HepG2 (cell line): Measurements from ENCODE around the gene ELN. TPM values are rescaled to one million over a fixed set of nuclear protein-coding genes. Genes with fewer than 3 reads are reported as not detected.

Experiments used
- ATAC-seq: fragments of 200-7000 bp; cut with Tn5 transposase; 3 replicates; pipeline ENCODE4 v1.9.1; 2020; ENCODE audit warnings: mild to moderate bottlenecking, moderate library complexity
- BruUV-seq: library from RNA; stranded (reverse); fragments of 400-500 nt; replicated peaks from 2 replicates; lab custom pipeline; 2021; lab: Mats Ljungman, UMichigan
- CTCF ChIA-PET: fragments of 300-600 bp; formaldehyde crosslinking; extraction: SDS; loops from one replicate; lab custom pipeline; 2021; ENCODE audit warnings: low total read pairs, inconsistent platforms, low intra/inter-chr PET ratio; lab: Yijun Ruan, JAX
- POLR2A ChIA-PET: fragments of 350-600 bp; sonication (Branson Sonifier 250); formaldehyde crosslinking; loops from one replicate; lab custom pipeline; 2020; ENCODE audit warnings: antibody characterized with exemption, inconsistent platforms; lab: Yijun Ruan, JAX
- DNase-seq: peaks from one replicate; pipeline ENCODE4 v3.0.0-alpha.2; 2015; ENCODE audit warnings: low spot score
- FAIRE-seq: peaks from 3 replicates; lab custom pipeline; 2011; peaks lifted over from hg19 to GRCh38; lab: Jason Lieb, UNC
- H2AFZ ChIP-seq: one replicate; pipeline ENCODE4 v1.6.1; 2011; ENCODE audit warnings: low read length, inconsistent platforms
- H3K27ac ChIP-seq: fragments of 300-600 bp; 3 replicates; pipeline ENCODE4 v1.8.0; 2011; ENCODE audit warnings: mixed run types, mild to moderate bottlenecking, mixed read lengths, low read length, inconsistent platforms; ENCODE audit not compliant: insufficient read depth; ENCODE audit errors: extremely low read length
- H3K27me3 ChIP-seq, 2 experiments: fragments of 200-600 bp in 1 of 2; 2 replicates in 1 of 2; 3 replicates in 1 of 2; pipeline versions ENCODE4 v1.6.0 to v1.8.0; 2011; ENCODE audit warnings: low read length in 2 of 2, mild to moderate bottlenecking in 2 of 2, moderate library complexity in 2 of 2, inconsistent platforms in 1 of 2; ENCODE audit not compliant: insufficient read depth in 2 of 2, control insufficient read depth in 1 of 2
- H3K36me3 ChIP-seq, 2 experiments: fragments of 200-600 bp in 1 of 2; replicated peaks in 1 of 2; 2 replicates in 1 of 2; 3 replicates in 1 of 2; pipeline versions ENCODE4 v1.5.1 to v1.8.0; 2011; ENCODE audit warnings: low read length in 2 of 2, inconsistent platforms in 1 of 2; ENCODE audit not compliant: insufficient read depth in 2 of 2, control insufficient read depth in 1 of 2
- H3K4me1 ChIP-seq: 2 replicates; pipeline ENCODE4 v1.5.1; 2012; ENCODE audit warnings: low read length, inconsistent platforms; ENCODE audit not compliant: insufficient read depth
- H3K4me2 ChIP-seq: 2 replicates; pipeline ENCODE4 v1.6.0; 2011; ENCODE audit warnings: low read depth, low read length, inconsistent platforms
- H3K4me3 ChIP-seq, 3 experiments: fragments of 200-600 bp in 1 of 3; sonication (generic), shearing (Covaris generic) in 1 of 3; replicated peaks in 1 of 3; 2 replicates each; pipeline ENCODE4 v1.5.1; 2011 to 2016; ENCODE audit warnings: low read length in 3 of 3, inconsistent platforms in 2 of 3, low read depth in 2 of 3, mild to moderate bottlenecking in 2 of 3, control low read depth in 1 of 3, mixed read lengths in 1 of 3; ENCODE audit not compliant: insufficient read depth in 1 of 3
- H3K79me2 ChIP-seq: one replicate; pipeline ENCODE4 v1.6.1; 2011; ENCODE audit warnings: low read length, inconsistent platforms; ENCODE audit not compliant: insufficient read depth
- H3K9ac ChIP-seq: 2 replicates; pipeline ENCODE4 v1.6.0; 2011; ENCODE audit warnings: mild to moderate bottlenecking, low read depth, low read length, inconsistent platforms; ENCODE audit not compliant: insufficient read depth
- H3K9me3 ChIP-seq: 2 replicates; pipeline ENCODE4 v1.5.1; 2012; ENCODE audit warnings: mild to moderate bottlenecking, low read length
- H4K20me1 ChIP-seq: 2 replicates; pipeline ENCODE4 v1.6.0; 2011; ENCODE audit warnings: inconsistent platforms, mild to moderate bottlenecking, low read length, moderate library complexity; ENCODE audit not compliant: insufficient read depth
- KAT2B ChIP-seq: fragments of 150-350 bp; IDR thresholded peaks from 2 replicates; pipeline ENCODE4 v1.6.1; 2014; ENCODE audit warnings: low read depth, low read length, borderline replicate concordance
- KLF16 ChIP-seq, 2 experiments: sonication (generic) in 1 of 2; formaldehyde crosslinking in 1 of 2; IDR thresholded peaks; 2 replicates each; pipeline versions ENCODE4 v1.6.1 to v1.8.0; 2016 to 2023; ENCODE audit warnings: missing genetic modification reagents in 2 of 2, missing compliant biosample characterization in 1 of 2
- NPAS2 ChIP-seq: sonication (generic); formaldehyde crosslinking; IDR thresholded peaks from 2 replicates; pipeline ENCODE4 v1.8.0; 2022; ENCODE audit warnings: mild to moderate bottlenecking, missing genetic modification reagents, borderline replicate concordance
- ZNF225 ChIP-seq: sonication (generic); formaldehyde crosslinking; IDR thresholded peaks from 2 replicates; pipeline ENCODE4 v1.4.0; 2020; ENCODE audit warnings: mild to moderate bottlenecking, missing genetic modification reagents
- ZNF75D ChIP-seq: sonication (generic); formaldehyde crosslinking; IDR thresholded peaks from 2 replicates; pipeline ENCODE4 v1.8.1; 2023; ENCODE audit warnings: missing genetic modification reagents, mild to moderate bottlenecking, borderline replicate concordance
- ZZZ3 ChIP-seq: sonication (generic); formaldehyde crosslinking; IDR thresholded peaks from 2 replicates; pipeline ENCODE4 v1.4.0; 2020; ENCODE audit warnings: missing genetic modification reagents, mild to moderate bottlenecking, borderline replicate concordance
- WGBS: methylation state at CpG from one replicate; pipeline ENCODE4 v1.1.6; 2017; ENCODE audit warnings: low lambda C conversion rate; 5-methylcytosine and 5-hydroxymethylcytosine counted together
- in situ Hi-C: cut with HindIII; loops from 2 replicates; pipeline ENCODE4 v1.10.0; 2017; ENCODE audit warnings: low pct_unique_long_range_greater_than_20kb; ENCODE audit not compliant: extremely low pct_ligation_motif_present
- intact Hi-C: fragments of 100-400 bp; cut with micrococcal nuclease; formaldehyde crosslinking; loops from one replicate; pipeline ENCODE4 v1.10.0; 2022; ENCODE audit not compliant: unreplicated experiment
- polyA plus RNA-seq, 8 experiments: library from polyadenylated mRNA; depleted of rRNA in 3 of 8; stranded (reverse) in 7 of 8; unstranded in 1 of 8; fragments of >200 nt; fragmentation: Illumina TruSeq in 4 of 8; extraction: Trizol in 4 of 8; gene quantifications; 2 replicates each; pipeline versions ENCODE4 v1.2.1 to v1.2.3, GENCODE V29; 2011 to 2016; ENCODE audit warnings: low read depth in 4 of 8, missing spikeins in 1 of 8, mixed read lengths in 1 of 8; ENCODE audit not compliant: insufficient read depth in 1 of 8
- total RNA-seq, 5 experiments: library from RNA; depleted of rRNA; stranded (reverse); fragments of >200 nt; fragmentation: Illumina TruSeq; extraction: Trizol; gene quantifications; 2 replicates each; pipeline ENCODE4 v1.2.3, GENCODE V29; 2016; ENCODE audit warnings: low read depth in 1 of 5
- TF ChIP-seq, protein P1 (sequence below): sonication (generic); formaldehyde crosslinking; IDR thresholded peaks from 2 replicates; pipeline ENCODE4 v1.8.1; 2023; ENCODE audit warnings: missing genetic modification reagents, inconsistent platforms, borderline replicate concordance

The ELN gene
- total and polyA plus RNA-seq, 2 of the 13 experiments (the other 11 are each of a cell fraction or from before 2014, with no cell fraction given): 0.15 to 0.37 TPM

DNA sequence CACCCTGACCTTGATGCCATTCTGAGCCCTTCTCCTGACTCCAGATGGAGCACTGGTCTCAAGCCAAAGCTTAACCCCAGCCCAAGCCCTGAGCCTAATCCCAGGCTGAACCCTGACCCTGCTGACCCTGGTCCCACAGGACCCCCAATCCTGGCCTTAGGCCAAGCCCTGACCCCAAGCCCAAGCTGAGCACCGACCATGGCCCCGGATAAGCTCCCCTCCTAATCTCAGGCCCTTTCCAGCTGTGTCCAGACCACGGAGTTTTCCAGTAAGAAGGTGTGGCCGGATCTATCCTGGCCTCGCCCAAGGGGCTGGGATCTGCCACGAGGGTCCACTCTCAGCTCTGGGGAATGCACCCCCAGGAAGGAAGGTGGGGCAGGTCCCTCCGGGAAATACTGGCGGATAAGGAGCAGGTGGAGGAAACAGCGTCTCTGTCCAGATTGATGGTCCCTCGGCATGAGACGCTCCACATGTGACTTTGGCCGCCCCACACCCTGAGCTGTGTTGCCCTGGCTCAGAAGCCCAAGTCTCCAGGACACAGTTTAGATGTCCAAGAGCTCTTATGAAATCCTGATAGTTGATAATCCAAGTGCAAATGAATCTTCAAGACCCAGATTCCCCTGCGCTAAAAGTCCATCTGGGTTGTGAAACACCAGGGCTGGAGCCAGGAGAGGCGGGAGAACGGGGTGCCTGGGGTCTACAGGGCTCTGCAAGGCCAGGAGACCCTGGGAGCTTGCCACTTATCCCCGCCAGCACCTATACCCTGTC, 10.4 kb downstream of the ELN start:
- Histone ChIP-seq H3K4me2 (no peak overlapping the region), H3K27ac (no peak overlapping the region), H3K9ac (no peak overlapping the region), H3K27me3 (peaks cover 11 to 60% of the 10 kb centered on the region in 2 experiments; a peak in 4 of 5 replicates), H3K79me2 (no peaks in the 10 kb centered on the region), H3K36me3 (no peaks in the 10 kb centered on the region), H3K4me3 (no peak overlapping the region), H2AFZ (no peak overlapping the region), H3K4me1 (no peaks in the 10 kb centered on the region), H3K9me3 (no peaks in the 10 kb centered on the region), H4K20me1 (peaks cover 5% of the 10 kb centered on the region; the same call in 1 of the 2 replicates)
- in situ Hi-C loops: no loop called here
- FAIRE-seq (no peak), DNase-seq (no peak), ATAC-seq (no peak; the same call in 2 of the 3 replicates)
- CTCF ChIA-PET: no interaction called here
- BruUV-seq: no TSS peak
- TF ChIP-seq ZNF225 (no peak), ZNF75D (CRISPR knock-in tag) (no peak), ZZZ3 (CRISPR knock-in tag) (no peak)
- TF ChIP-seq, protein P1, sequence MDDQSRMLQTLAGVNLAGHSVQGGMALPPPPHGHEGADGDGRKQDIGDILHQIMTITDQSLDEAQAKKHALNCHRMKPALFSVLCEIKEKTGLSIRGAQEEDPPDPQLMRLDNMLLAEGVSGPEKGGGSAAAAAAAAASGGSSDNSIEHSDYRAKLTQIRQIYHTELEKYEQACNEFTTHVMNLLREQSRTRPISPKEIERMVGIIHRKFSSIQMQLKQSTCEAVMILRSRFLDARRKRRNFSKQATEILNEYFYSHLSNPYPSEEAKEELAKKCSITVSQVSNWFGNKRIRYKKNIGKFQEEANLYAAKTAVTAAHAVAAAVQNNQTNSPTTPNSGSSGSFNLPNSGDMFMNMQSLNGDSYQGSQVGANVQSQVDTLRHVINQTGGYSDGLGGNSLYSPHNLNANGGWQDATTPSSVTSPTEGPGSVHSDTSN (CRISPR knock-in tag): no peak
- POLR2A ChIA-PET: no interaction called here
- 10% methylated on average over 9 of the region's 16 CpGs for WGBS
- intact Hi-C loops: no loop called here

DNA sequence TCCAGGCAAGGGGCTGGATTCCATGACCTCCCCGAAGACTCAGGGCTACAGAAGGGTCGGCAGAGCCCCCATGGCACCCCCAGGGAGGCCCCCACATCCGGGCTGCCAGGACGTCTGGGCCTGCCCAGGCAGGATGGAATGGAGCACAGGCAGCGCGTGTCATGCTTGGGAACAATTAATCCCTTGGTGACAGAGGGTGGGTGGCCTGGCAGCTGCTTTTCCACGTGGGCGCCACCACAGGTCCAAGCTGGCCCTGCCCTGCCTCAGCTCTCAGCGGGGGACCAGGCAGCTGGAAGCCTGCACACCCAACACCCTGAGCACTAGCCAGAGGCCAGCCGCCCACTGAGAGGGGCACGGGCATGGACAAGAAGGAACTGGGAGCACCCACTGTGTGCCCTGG, 11.4 kb downstream of the ELN start:
- no peak overlapping the region for H2AFZ ChIP-seq
- ATAC-seq (no peak), DNase-seq (no peak), FAIRE-seq (no peak)
- no TSS peak for BruUV-seq
- H4K20me1 ChIP-seq: peaks cover 5% of the 10 kb centered on the region; the same call in 1 of the 2 replicates
- H3K9me3 ChIP-seq: no peaks in the 10 kb centered on the region
- ChIA-PET CTCF (no interaction called here), POLR2A (no interaction called here)
- H3K27ac ChIP-seq: no peak overlapping the region
- H3K79me2 ChIP-seq: no peaks in the 10 kb centered on the region
- no peaks in the 10 kb centered on the region for H3K4me1 ChIP-seq
- H3K4me2 ChIP-seq: no peak overlapping the region
- peaks cover 9 to 59% of the 10 kb centered on the region in 2 experiments; a peak in 4 of 5 replicates for H3K27me3 ChIP-seq
- no peak overlapping the region for H3K9ac ChIP-seq
- no peaks in the 10 kb centered on the region for H3K36me3 ChIP-seq
- H3K4me3 ChIP-seq: no peak overlapping the region
- intact Hi-C loops: no loop called here
- 67% methylated on average over 1 of the region's 11 CpGs for WGBS
- in situ Hi-C loops: no loop called here
- no peak for TF ChIP-seq KLF16 (CRISPR knock-in tag; IDR thresholded peaks at IDR 0.05)
- TF ChIP-seq KAT2B: no peak
- no peak for TF ChIP-seq NPAS2
